ENCODE measurements around the gene PPP1R13B.

PPP1R13B gene

DNA sequence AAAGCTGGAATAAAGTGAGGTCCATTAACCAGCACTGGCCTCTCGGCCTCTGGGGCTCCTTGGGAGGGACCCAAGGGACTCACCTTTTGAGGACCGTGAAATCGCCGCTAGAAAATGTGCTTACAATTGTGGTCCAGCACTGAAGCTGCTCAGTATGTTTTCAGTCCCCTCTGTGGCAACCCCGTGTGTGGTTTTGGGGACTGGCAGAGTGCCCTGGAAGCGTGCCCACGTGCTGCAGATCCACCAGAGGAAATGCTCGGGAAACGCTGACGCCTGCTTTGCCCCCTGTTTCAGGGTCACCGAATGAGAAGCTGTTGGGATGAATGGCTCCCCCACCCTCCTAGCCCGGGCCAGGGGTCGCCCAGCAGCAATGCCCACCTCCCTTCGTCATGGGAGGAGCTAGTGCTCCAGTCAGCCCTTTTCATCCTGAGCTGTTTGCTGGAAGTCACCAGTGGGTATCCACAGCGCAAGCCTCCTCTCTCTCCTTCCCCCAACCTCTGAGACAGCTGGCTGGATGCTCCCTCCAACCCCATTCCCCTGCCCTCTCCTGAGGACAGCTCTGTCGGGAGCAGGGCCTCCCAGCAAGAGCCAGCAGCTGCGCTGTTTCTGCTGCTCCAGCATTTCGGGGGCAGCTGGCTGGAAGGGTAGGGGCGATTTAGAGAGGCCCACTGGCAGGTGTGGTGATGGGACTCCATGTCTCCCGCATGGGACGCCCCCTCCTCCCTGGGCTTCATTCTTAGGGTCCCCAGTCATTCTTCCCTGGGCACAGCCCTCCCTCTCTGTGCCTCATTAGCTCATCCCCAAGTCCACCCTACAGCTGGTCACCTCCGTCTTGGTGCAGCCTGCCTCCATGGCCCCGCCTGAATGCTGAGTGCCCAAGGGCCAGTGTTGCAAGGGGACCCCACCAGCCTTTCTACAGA lies 33.2 kb upstream of the PPP1R13B start:
- DNase-seq = peak; percentile 47

DNA sequence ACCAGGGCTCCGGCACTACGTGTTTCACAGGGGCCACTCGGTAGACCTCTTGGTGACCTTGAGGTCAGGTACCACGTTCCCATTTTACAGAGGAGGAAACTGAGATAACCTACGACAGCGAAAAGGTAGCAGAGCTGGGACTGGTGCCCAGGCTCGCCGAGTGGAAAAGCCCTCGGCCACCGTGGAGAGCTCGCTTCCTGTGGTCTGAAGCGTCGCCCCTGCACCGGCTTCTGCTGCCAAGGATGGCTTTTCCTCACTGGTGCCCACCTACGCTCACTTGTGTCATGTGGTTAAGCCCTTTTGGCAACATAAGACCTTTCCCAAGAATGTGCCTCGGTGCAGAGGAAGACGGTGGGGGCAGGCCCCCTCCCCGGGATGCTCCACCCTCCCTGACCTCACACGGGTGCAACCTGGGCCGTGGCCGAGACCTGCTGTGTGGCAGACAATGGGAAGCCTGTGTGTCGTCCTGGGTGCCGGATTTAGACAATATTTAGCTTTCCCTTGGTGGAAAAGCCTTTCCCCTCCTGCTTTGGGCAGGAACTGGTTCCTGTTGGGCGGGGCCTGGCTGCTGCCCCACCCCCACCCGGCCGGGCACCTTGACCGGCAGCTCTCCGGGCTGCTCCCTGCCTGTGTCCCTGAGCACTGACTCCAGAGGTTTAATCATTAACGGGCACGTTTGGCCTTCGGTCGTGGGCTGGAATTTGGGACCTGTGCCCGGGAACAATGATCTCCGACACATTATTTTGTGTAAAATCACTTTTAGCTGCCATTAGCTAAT lies 32.4 kb upstream of the PPP1R13B start:
- DNase-seq = no peak

DNA sequence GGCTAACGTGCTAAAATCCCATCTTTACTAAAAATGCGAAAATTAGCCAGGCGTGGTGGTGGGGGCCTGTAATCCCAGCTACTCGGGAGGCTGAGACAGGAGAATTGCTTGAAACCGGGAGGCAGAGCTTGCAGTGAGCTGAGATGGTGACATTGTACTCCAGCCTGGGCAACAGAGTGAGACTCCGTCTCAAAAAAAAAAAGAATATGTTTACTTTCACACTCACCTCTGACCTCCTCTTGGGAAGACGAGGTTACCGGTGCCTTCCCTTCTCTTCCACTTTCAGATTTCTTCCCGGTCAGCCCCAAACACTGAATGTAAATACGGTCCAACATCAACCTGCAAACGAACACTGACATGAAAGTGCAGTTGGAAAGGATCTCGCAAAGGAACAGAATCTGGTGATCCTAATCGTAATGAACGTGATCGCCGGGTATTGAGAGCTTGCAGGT lies 31.8 kb upstream of the PPP1R13B start:
- no peak for DNase-seq

DNA sequence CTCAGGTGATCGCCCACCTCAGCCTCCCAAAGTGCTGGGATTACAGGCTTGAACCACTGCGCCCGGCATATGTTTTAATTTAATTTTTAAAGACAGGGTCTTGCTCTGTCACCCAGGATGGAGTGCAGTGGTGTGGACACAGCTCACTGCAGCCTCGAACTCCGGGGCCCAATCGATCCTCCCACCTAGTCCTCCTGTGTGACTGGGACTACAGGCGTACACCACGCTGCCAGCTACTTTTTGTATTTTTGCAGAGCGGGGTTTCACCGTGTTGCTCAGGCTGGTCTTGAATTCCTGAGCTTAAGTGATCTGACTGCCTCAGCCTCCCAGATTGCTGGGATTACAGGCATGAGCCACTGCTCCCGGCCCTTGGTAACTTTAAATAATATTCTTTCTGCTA lies 30.8 kb upstream of the PPP1R13B start:
- DNase-seq = no peak

DNA sequence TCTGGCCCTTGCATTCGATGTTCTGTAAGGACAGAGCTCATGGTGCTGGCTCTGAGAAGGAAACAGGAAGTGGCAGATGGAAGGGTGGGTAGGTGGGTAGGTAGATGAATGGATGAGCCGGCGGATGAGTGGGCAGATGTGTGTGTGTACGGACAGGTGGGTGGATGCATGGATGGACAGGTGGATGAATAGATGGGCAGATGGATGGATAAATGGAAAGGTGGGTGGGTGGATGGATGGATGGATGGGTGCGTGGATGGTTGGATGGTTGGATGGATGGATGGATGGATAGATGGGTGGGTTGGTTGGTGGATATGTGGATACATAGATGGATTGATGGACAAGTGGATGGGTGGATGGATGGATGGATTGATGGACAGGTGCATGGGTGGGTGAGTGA lies 27.6 kb upstream of the PPP1R13B start:
- DNase-seq = no peak

DNA sequence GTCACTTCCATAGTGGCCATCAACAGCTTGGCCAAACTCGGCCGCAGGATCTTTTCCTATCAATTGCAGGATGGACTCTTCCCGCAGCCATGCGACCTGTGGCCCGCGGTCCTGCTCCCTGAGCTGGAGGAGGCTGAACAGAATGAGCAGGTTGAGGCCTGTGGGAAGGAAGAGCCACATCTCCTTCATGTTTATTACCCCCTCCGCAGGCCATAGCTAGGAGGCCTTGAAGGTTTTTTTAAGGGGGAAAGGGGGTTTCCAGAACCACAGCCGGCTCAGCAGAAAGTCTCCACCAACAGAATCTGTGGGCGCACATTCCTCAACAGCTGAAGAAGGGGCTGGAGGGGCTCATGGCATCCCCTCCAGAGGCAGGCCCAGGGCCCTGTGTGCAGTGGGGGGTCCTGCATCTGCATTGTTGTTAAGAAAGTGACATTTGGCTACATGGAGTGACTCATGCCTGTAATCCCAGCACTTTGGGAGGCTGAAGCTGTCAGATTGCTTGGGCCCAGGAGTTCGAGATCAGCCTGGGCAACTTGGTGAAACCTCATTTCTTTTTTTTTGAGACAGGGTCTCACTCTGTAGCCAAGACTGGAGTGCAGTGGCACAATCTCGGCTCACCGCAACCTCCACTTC lies 25.2 kb upstream of the PPP1R13B start:
- DNase-seq = no peak

DNA sequence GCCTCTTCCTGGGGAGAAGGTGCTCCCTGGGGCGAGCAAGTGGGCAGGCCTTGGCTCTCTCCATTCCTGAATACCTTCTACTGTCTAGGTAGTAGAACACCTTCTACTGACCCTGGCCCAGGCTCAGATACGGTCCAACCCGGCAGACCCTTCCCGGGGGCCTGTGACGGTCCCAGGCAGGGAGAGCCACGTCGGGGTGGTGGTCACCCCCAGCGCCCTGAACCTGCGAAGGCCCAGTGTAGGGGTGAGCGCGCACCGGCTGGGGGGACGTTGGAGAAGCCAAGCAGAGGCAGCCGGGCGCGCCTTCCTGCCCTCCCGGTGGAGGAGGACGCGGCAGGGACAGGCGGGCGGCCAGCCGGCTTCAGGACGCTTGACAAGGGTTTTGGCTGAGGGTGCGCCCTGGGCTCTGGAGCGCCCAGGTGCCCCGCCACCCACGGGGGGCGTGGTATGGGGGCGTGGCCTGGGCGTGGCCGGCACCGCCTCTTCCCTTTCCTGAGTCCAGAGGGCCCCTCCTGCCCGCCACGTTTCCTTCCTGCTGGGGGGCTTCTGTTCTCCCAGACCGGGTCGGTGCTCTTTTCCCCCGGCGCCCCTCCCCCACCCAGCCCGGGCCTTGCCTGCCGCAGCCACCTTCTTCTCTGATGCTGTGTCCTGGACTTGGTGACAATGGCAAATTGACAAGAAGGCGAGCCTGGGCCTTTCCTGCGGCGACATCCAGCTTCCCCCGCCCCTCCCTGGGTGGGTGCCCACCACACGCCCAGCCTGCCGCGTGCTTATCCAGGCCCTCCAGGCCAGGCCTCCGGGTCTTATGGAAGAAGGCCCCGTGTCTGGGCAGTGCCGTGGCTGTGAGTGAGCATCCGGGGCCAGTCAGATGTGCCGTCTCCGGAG lies 24.5 kb upstream of the PPP1R13B start:
- DNase-seq = no peak

DNA sequence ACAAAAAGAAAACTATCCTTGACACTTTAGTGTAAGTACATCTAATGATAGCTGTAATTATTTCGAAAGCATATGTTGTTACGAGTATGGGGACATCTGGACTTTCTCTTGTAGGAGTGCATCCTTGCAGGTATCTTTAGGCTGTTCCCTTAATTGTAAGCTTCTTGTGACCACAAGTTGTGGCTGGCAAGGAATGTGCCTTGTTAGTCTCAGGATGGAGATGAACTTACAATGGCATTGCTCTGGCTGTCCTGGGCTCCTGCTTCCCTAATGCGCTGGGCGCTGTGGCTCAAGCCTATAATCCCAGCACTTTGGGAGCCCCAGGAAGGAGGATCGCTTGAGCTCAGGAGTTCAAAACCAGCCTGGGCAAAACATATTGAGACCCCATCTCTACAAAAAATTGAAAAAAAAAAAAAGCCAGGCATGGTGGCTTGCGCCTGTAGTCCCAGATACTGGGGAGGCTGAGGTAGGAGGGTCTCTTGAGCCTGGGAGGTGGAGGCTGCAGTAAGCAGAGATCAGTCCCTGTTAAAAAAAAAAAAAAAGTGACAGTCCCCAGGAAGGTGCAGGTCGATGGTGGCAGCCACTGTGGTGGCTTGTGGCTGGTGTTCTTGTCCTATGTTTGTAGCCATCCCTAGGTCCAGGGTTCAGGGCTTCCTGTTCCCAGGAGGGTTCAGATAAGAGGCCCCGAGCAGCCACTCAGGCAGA lies 23.7 kb upstream of the PPP1R13B start:
- no peak for DNase-seq

DNA sequence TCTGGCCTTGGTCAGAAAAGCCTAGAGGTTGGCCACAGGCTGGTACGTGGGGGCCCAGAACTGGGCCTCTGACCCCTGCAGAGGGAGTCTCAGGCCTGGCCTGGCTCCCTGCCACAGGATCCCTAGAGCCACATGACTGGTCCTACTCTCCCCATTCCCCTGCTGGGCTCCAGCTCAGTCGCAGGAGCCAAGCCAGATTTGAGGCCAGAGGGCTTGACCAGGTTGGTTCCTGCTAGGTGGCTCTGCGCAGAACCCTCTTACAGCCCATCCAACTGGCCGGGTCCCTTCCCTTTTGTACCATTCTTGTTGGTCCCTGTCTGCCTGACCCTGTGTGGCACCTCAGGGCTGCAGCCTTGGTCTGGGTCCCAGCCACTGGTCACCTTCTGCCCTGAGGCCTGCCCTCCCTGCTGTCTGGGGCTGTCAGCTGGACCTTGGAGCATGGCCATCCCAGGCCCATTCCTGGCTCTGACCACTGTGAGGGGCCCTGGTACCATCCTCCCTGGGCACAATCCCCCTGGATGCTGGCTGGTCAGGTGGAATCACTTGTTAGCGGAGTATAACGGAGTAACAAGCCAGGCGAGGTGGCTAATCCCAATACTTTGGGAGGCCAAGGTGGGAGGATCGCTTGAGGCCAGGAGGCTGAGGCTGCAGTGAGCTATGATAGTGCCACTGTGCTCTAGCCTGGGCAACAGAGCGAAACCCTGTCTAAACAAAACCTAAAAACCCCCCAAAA lies 22.9 kb upstream of the PPP1R13B start:
- no peak for DNase-seq

DNA sequence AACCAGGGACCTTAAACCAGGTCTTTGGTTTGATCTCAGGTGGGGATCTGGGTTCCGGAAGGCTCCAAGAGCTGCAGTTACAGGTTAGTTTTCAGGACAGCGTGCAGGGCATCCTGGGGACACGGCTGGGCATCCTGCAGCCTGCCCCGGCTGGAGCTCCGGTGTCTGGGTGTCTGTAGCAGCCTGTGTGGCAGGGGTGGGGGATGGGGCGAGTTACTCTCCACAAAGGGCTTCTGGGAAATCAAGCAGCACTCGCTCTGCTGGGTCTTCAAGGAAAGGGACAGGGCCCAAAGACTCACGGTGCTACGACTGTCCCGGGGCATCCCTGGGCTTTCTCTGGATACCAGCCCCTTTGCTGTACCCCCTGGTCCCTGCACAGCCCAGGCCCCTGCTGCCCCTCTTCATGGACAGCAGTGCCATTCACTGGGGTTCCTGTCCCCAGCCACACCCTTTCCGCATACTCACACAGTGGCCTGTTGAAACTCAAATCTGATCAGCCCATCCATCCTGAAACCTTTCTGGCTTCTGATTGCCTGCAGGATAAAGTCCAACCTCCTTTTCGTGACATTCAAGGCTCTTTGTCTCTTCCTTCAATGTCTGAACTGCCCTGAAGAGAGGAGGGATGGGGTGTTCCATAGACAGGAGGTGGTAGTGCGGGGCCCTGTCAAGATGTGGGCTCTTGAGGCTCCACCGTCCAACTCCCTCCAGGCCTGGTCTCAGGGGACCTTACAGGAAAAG lies 22.2 kb upstream of the PPP1R13B start:
- DNase-seq = no peak

DNA sequence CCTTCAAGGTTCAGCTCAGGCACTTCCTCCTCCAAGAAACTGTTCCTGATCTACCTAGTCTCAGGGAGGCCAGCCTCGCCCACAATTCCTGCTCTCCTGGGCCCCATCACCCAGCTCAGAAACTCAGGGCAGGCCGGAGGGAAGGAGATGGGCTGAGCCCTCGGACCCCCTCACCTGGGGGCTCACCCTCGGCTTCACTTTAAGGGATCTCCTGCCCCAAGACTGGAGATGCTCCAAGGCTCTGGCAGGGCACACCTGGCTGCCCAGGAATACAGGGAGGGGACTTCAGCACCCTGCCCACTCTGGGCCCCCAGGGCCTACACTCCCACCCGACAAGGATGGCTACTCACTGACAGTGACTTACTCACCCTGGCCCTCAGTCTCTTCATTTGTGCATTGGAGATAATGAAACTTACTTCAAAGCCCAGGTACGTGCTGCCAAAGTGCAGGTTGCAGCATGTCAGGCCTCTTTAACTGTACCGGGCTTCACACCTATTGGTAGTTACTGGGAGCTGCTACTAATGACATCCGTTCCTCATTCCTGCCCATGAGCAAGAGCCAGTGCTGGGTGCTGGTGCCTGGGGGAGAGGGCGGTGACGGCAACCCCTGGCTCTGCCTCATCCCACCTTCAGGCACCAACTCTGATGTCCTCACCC lies 21.0 kb upstream of the PPP1R13B start:
- no peak for DNase-seq

DNA sequence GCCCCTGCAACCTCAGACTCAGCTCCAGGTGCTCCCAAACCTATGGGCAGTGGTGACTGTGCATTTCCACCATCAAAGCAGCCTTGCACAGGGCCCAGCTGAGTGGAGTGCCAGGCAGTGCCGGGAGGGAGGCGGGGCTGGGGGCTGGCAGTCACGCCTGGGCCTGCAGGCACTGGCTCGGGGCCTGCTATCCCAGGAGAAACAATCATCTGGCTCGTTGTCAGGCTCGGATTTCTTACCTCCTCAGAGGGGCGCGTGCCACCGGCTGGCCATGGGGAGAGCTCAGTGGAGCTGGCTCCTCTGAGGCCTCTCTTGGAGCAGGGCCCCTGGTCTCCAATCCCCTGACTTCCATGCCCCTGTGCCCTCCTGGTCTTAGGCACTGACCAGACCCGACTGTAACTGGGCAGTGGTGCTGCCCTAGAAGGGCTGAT lies 20.2 kb upstream of the PPP1R13B start:
- DNase-seq = no peak

DNA sequence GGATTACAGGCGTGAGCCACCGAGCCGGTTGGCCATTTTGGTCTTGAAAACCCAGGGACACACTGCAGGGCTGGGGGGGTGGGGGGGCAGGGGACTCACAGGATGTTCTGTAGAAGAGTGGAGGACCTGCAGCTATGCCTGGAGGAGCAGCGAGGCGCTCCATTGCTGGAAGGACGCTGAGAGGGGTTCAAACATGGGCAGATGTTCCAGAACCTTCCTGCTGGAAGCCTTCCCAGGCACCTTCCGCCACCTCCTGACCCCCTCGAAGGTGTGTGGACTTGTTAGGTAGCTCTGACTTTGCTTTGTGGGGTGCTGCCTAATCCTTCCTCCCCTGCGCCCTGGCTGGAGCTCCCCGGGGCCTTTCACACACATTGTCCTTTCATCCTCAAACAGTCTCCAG lies 19.6 kb upstream of the PPP1R13B start:
- no peak for DNase-seq

DNA sequence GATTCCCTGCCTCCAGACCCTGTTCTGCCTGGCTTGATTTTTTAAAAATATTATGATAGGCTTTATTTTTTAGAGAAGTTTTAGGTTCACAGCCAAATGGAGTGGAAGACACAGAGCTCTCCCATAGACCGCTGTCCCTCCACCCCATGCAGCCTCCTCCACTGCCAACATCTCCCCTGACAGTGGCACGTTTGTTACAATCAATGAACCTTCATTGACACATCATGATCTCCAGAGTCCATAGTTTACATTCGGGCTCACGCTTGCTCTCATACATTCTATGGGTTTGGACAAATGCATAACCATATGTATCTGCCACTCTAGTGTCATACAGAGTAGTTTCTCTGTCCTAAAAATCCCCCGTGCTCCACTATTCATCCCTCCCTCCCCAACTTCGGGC lies 15.9 kb upstream of the PPP1R13B start:
- DNase-seq = no peak

DNA sequence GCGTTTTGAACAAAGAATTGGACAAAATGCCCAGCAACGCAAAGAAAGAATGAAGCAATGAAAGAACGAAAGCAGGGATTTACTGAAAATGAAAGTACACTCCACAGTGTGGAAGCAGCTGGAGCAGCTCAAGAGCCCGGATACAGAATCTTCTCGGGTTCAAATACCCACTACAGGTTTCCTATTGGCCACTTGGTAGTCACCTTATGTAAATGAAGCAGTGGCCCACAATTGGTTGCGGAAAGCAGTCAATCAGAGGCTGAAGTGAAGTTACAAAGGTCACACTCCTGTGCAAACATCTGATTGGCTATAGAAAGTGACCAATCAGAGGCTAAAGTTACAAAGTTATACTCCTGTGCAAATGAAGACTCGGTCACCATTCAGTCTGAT lies 15.0 kb upstream of the PPP1R13B start:
- no peak for DNase-seq

DNA sequence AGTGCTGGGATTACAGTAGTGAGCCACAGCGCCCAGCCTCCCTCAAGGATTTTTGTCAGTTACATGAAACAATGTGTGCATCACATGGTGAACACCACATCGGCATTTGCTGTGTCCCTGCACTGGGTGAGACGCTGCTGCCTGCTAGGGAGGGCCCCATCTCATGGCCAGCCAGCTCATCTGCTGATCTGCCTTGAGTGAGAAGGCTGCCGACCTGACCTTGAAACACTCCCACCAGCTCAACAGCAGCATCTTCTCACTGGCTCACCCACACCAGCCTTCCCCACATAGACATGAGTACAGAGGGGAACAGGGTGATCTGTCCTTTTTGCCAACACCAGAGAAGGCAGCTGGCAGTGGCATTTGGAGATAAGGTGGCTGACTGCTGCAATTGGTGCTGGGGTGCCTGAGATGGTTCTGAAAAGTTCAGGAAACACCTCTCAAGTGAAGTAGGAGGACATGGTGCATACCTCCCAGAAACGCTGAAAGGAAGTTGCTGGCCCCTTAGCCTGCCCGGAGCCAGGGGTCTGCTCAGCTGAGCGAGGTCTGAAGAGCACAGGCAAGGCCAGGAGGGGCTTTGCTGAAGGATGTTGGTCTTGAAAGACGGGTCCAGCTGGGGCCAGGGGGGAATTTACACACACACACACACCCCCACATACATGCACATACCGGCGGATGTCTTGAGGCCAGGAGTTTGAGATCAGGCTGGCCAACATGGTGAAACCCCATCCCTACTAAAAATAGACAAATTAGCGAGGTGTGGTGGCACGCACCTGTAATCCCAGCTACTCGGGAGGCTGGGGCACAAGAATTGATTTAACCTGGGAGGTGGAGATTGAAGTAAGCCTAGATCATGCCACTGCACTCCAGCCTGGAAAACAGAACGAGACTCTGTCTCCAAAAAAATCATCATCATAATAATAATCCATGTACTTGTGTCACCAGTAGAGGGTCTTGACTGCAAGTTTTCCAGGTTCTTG lies 14.3 kb upstream of the PPP1R13B start:
- no peak for DNase-seq

DNA sequence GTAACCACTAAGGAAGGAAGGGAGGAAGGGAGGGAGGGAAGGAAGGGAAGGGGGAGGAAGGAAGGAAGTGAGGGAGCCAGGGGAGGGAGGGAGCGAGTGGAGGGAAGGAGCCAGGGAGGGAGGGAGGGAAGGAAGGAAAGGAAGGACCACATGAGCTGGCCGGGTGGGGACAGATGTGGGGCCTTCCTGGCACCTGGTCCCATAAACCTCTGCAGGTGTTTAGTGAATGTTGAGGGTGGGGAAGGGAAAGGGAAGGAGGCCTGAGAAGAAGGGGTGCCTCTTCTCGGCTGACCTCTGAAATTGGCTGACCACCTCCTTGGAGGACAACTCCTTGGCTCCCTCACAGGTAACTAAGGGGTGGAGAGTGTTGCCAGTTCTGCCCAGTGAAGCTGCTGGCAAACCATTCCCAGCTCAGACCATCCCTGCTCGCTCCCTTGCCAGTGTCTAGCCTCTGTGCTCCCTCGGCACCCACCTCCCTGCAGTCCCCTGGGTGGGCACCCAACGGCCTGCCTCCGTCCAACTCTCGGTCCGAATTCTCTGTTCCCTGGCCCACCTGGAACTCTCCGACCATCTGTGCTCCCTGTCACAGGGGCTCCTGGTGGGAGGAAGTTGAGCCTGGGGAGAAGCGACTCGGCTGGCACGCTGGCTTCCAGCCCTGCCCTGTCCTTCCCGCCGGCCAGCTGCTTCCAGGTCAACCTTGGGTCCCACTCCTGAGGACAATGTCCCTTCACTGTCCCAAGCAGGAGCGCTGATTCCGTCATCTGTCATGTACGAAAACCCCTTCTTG lies 12.2 kb upstream of the PPP1R13B start:
- DNase-seq = no peak

Measured in GF-D8 (cell line).